ENCODE results near the gene KLK10.

KLK10 gene, protein sequence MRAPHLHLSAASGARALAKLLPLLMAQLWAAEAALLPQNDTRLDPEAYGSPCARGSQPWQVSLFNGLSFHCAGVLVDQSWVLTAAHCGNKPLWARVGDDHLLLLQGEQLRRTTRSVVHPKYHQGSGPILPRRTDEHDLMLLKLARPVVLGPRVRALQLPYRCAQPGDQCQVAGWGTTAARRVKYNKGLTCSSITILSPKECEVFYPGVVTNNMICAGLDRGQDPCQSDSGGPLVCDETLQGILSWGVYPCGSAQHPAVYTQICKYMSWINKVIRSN

DNA sequence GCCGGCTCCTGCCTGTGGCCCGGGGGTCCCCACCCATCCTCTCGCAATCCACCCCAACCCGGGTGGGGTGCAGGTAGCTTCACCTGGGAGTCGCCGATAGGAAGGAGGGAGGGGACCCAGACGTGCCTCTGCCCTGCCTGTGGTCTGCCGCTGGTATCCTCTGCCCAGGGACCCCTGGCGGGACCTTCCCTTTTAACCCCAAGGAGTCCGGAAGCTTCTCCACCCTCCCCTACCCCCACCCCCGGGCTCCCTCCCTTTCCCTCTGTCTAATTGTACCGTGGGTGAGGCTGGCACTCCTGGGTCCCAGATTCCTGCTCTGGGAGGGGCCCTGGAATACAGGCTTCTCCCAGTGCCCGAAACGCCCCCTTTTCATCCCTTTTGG lies at the start of gene KLK10:
KLK10 (minus strand) TSS at position 166 of the 382 bp plus-strand sequence. CDS start 579 bp downstream, outside the sequence.
- DNase-seq = no peak

DNA sequence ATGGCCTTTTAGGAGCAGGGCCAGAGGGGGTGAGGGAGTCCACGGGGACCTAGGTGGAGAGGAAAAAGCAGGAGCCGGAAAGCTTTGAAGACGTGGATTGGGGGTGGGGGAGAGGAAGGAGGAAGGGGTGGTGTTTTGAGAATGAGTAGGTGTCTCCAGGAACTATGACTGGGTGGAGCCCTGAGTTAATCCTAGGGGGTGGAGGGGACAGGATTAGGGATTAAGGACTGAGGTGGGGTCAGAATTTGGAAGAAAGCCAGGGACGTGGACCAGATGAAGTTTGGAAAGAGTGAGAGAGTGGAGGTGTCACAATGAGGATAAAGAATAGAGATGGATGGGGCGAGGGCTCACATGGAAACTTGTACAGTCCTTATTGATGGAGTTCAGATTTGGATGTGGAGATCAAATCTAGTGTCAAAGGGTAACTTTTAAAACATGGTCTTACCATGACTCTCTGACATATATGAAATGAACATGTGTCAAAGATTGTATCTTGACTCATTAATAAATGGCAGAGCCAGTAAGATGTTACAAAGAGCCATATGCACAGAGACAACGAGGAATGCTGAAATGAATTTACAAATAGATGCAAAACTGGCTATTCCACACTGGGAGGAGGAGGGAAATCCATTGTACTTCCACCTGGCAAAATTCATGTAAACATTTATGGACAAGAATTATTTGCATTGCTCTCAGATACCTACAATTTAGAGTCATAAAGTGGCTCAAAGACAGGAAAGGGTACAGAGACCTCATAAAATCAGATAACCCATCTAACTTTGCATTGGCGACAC lies 47.1 kb upstream of the KLK10 start:
- no peak for DNase-seq

DNA sequence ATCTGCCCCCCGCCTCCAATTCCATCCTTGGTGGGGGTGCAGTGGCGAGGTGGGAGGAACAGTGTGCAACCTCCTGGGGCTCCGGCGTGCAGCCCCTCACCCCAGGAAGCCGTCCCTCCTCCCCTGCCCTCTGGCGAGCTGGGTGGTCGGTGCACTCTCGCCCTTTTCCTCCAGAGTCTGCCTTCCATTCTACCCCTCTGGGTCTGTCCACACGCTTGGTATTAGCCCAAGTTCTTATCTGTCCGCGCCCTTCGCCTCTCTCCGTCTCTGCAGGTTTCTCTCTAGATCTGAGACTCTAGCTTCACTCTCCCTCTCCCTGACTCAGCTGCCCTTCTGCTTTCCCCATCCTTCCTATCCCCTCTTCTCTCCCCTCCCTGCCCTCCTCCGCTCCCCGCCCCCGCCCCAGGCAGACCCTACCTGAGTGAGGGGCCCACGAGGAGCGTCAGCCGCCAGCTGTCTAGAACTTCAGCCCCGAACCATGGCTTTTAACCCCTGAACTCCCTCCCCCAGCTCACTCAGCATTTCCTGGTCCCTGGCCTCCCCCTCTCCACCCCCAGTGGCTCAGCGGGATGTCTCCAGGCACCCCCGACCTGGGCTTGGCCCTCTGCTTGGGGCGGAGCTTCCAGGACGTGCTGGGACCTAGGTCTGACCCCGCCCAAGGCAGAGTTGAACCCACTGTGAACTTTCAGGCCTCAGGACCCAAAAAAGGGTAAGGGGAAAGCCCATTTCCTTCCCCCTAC lies 45.9 kb upstream of the KLK10 start:
- DNase-seq = no peak

DNA sequence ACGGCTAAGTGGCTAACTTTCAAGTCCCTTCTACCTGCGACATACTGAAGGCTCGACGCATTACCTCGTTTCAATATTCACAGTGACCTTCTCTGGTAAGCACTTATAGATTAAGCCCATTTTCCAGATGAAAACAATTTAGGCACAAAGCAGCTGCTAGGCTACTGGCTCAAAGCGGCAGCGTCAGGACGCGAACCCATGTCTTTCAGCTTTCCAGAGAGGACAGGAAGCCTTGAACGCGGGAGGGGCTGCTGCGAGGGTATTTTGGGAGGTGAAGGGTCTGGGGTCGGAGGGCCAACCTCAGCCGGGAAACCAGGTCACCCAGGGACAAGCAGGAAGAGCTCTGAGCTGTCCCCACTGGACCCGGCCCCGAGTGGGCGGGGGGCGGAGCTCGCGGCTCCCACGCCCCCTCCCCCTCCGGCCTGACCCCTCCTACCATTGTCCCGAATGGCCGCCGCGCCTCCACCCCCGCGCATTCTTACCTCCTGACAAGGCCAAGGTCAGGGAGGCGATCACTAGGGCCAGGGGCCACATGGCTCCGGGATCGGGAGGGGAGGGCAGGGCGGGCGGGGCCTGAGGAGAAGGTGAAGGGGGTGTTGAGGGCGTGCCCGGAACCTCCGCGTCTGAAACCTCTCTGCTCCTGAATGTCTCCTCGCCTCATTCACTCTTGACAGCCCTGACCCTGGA lies 45.2 kb upstream of the KLK10 start, which contains the start of gene KLK13:
KLK13 (minus strand) TSS at position 559 of the 687 bp plus-strand sequence; CDS start at position 534, 25 bp downstream.
- DNase-seq = no peak

DNA sequence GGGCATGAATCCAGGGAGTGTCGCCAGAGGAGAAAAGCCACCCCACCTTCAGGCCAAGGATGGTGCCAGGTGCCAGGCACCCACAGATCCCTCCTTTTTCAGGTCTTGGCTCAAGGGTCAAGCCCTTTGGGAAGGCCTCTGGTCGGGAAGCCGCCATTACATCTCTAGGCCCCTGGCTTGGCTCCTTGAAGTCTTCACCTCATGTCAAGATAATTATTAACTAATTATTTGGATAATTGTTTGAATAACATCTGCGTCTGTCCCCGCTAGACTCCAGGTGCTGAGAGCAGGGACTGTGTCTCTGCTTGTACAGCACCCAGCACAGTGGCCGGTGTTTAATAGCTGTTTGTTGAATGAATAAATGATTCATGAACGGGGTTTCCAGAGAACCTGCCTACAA lies 44.2 kb upstream of the KLK10 start:
- no peak for DNase-seq

DNA sequence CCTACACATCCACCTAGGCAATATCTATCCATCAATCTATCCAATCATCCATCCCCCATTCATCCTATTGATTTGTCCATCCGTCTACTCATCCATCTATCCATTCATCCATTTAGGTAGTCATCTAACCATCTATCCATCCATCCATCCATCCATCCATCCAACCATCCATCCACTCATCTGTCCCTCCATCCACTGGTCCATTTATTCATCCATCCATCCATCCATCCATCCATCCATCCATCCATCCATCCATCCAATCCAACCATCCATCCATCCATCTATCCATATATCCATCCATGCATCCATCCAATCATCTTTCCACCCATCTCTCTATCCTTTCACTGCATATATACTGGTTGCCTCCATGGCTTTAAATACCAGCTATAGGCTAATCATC lies 41.5 kb upstream of the KLK10 start:
- no peak for DNase-seq

DNA sequence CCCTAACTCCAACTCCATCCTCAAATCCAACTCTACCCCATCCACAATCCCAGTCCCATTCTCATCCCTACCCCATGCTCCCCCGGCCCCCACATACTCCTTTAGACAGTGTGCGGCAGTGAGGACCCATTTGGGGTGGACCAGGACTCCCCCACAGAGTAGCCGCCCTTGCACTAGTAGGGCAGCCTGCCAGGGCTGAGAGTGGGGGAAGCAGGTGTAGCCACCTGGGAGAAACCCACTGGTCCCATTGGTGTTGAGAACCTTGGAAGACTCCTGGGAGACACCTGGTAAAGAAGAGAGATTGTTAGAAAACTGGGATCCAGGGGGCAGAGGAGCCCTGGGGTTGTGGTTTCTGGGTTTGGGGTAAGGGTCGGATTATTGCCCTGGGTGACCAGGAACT lies 40.8 kb upstream of the KLK10 start:
- DNase-seq = no peak

DNA sequence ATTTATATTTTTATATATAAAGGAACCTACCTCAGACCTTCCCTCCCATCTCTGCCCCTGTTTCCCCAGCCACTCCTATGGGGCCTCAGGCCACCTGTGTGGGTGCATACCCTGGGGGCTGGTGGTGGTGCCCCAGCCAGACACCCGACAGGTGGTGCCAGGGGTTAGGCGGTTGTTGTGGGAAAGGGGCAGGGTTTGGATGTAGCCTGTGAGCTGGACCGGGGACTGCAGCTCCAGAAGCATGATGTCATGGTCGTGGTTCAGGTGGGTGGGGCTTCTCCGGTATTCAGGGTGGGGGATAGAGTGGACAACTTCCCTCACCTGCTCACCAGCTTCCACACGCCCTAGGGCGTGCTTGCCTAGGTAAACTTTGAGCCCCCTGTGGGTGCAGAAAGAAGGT lies 40.2 kb upstream of the KLK10 start:
- no peak for DNase-seq

DNA sequence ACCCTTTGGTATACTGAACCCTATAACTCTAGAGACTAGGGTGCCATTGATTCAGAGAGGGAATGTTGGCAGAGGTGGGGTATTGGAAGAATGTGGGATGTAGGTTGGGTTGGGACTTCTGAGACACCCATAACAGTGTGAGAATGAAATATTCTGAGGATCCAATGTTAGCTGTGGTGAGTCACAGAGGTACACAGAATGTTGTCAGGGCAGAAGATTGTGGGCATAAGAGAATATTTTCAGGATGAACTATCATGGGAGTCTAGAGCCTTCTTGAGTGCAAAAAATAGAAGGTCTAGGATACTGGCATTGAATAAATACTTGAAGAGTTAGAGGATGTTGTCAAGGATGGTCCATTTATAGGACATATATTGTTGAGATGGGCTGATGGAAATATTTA lies 36.4 kb upstream of the KLK10 start:
- DNase-seq = no peak

DNA sequence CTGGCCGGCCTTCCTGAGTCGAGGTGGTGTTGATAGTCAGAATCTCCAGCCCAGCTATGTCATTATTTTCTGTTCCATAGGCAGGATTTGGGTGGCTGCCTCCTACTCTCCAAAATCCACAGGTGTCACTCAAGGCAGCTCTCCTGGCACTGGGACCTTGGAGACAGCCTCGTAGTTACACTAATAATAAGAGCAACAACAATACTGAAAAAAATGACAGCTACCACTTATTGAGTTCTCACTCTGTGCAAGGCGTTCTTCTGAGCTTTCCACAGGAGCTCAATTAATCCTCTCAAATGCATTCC lies 27.5 kb upstream of the KLK10 start:
- no peak for DNase-seq

DNA sequence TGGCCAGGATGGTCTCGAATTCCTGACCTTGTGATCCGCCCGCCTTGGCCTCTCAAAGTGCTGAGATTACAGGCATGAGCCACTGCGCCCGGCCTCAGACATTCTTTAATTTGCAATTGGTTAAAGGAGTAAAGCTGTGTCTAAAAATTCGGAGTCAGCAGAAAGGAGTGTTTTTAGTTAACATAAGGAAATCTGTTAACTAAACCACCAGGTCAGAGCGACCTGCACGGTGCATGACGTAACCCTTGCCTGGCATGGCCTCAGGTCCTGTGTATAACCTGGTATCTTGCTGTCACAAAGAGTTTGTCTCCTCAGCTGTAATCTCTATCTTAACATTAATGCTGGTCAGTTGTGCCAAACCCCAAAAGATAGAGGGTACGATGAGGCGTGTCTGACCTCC lies 24.8 kb upstream of the KLK10 start:
- DNase-seq = no peak

DNA sequence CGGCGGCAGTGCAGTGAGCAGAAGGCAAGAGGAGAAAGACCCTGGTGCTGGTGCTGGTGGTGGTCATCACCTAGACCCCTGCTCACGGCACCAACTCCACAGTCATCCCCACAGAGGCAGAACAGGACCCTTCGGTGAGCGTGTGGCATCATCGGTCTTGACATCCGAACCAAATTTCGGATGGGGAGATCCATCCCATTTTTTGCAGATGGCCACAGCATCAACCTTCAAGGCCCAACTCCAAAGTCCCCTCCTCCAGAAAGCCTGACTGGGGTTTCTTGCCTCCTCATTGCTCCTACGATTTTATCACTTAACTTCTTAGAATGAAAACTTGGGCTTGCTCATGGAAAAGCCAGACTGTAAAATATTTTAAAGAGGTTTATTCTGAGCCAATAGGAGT lies 24.0 kb upstream of the KLK10 start:
- DNase-seq = no peak

DNA sequence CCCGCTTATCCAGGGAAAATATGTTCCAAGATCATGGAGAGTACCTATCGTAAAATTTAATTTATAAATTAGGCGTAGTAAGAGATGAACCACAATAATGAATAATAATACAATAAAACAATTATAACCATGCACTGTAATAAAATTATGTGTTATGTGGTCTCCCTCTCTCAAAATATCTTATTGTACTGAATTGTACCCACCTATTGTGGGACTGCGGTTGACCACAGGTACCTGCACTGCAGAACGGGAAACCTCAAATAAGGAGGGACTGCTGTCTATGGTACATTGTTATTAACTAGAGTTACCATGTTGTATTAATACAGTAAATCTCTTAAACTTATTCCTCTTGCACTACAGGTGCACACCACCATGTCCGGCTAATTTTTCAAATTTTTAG lies 20.6 kb upstream of the KLK10 start:
- no peak for DNase-seq

DNA sequence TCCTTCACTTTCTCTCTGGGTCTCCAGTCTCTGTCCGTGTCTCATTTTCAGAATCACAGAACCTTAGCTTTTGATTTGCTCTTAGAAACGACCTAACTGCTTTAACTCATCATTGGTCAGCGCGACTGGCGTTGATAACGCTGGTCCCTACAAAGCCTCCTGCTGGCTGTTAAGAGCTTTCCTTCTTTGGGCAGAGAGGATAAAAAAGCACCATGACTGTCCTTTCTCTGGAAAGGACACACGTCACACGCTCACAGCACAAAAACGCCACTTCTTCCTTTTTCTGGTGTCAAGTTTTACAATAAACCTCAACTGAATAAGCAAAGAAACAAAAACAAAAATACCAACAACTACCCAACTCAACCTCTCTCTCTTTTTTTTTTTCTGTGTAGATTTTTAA lies 17.0 kb upstream of the KLK10 start:
- DNase-seq = no peak

DNA sequence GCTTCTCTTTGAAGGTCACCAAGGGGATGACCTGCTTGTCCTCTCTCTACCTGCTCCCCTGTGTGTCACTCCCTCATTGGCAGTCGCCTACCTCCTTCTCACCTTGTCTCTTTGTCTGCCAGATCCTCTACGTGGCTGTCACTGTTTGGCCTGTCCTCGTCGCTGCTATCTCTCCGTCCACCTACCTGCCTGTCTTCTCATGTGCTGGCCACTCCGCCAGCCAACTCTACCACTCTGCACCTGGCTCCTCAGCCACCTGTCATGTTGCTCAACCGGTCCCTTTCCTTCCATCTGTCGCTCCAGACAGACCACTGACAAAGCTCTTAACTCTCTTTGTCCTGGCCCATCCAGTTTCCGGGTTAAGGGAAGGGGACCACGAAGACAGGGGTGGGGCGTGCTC lies 15.2 kb upstream of the KLK10 start, which contains the start of gene KLK12:
KLK12 (minus strand) TSS at position 299 of the 400 bp plus-strand sequence. CDS start 381 bp downstream, outside the sequence.
- DNase-seq = no peak

DNA sequence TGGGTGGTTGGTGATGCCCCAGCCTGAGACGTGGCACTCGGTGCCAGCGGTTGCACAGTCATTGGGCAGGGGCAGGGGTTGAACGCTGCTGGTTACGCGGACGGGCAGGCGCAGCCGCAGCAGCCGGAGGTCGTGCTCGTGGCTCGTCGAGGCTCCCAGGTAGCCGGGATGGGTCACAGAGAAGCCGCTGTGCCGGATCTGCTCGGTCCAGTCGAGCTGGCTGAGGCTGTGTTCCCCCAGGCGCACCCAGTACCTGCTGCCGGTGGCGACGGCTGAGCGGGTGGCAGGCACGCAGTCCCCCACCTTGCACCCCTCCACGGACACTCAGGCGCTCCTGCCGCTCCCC lies 12.3 kb upstream of the KLK10 start:
- DNase-seq = no peak

DNA sequence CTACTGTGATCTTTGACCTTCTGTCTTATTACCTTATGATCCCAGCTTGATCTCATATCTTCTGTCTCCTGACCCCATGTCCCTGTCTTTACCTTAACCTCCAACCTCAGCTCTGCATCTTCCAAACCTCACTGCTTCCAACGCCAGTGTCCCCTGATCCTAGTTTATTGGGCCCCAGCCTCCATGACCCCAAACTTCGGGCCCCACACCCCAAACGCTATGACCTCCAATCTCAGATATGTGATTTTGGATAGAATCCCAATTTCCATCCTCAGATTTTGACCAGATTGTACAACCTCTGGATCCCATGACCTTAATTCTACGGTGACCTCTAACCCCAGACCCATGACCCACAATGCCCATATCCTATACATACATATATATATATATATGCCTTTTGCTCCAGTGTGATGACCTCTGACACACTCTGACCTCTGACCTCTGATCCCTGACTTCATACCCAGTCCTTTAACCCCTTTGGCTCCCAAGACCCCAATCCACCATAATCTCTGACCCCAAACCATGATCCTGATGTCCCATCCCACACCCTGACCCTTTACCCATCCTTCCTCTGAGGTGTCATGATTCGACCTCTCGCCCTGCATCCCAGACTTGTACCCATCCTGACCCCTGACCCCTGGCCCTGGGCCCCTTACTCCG lies 11.8 kb upstream of the KLK10 start:
- no peak for DNase-seq

DNA sequence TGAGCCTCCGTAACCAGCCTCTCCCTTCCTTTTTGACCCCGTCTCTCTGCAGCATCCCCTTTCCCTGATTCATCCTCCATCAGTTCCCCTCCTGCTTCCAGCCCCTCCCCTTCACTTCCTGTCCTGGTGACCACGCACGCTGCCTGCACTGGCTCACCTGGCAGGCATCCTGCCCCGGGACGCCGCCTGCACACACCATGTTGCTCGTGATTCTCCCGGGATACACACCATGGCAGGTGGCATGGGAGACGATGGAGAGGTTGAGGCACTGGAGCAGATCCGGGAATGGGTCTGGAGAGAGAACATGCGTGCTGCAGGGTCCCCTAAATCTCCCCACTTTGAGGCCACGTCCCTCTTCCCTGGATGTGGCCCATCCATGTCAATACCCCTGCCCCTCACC lies 11.1 kb upstream of the KLK10 start:
- DNase-seq = no peak

DNA sequence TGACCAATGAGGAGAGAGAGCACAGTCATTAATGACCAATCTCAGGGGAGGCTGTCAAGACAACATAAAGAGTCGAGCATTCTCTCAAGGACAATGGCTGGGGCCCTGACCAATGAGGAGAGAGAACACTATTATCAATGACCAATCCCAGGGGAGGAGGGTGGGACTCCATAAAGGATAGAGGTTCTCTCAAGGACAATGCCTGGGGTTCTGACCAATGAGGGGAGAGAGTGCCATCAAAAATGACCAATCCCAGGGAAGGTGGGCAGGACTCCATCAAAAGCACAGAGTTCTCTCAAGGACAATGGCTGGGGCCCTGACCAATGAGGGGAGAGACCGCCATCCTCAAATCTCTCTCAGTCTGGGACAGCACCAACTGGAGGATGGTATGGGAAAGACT lies 10.2 kb upstream of the KLK10 start:
- no peak for DNase-seq

DNA sequence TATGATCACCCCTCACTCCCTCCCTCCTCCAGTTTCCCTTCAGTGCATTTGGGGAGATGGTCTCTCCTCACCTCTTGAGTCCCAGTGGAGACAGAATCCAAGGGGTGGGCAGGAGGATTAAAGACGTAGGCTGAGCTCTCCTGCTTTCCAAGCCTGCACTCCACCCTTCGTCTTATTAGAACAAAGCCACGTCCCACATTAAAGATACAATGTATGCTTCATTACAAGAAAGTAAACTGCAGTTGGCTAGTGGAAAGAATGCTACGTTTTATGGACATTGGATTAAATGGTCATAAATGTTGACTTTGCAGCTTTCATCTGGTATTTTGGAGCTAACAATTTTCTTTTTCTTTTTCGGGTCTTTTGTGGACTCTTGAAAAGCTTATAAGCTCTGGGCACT lies 8.4 kb upstream of the KLK10 start:
- DNase-seq = no peak

DNA sequence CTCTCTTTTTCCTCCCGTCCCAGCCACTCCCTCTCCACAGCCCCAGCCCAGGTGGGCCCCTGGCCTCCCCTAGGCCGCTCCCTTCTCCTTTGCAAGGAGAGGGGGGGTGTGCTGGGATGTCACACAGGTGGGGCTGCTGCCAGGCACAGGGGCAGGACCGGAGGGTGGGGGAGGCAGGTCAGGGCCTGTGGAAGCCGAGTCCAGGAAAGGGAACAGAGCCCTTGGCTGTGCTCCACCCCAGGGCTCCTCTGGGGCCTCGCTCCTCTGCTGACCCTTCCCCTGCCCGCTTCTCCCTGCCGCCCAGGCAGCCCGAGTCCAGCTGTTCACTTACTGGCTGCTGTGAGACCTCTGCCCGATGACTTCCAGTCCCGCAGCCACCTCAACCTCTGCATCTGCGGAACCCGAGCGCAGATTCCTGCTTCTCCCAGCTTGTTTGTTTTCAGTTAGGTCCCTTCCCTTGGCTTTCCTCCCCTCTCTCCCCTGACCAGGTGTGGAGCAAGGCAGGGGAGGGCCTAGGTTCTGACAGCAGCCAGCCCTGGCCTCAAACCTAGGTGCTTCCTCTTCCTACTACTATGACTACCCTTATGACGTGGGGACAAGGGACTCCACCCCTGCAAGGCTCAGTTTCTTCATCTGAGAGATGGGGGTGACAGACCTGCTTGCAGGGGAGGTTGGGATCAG lies 7.8 kb upstream of the KLK10 start:
- DNase-seq = no peak

DNA sequence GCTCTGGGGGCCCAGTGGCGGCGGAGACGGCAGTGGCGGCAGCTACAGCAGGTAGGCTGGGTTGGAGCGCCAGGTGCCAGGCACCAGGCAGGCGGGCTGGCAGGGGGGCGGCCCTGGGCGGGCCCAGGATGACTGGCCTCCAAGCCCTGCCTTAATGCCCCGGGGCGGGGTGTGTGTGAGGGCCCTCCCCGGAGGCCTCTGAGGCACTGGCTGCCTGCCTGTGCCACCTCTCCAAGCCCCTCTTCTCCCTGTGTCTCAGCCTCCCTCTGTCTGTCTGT lies 7.0 kb upstream of the KLK10 start, which contains the start of gene KLK11:
KLK11 (minus strand) TSS at position 63 of the 278 bp plus-strand sequence. CDS start 985 bp downstream, outside the sequence.
- DNase-seq = no peak
